HG03175 (cell line): ENCODE measurements around the gene BMPR1A.
"Not testable (repeated sequence)": the region's sequence is repeated elsewhere in the genome, so short reads cannot be mapped to it uniquely, and the experiment has no call there.

Source experiments
- ATAC-seq: cut with Tn5 transposase; IDR thresholded peaks from one replicate; pipeline ENCODE4 v1.9.1; 2021; ENCODE audit warnings: mild to moderate bottlenecking, moderate library complexity; ENCODE audit not compliant: unreplicated experiment

Gene BMPR1A

DNA sequence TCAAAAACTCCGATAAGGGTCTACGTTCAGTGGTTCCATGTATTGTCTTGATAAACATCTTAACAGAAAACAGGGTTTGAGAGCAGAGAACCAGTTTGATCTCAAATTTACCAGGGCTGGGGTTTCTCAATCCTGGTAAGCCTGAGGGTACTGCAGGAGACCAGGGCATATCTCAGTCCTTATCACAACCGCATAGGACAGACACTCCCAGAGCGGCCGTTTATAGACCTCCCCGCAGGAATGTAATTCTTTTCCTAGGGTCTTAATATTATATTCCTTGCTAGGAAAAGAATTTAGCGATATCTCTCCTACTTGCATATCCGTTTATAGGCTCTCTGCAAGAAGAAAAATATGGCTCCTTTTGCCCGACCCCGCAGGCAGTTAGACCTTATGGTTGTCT, 196.3 kb downstream of the BMPR1A start:
- ATAC-seq, result not testable (repeated sequence)

DNA sequence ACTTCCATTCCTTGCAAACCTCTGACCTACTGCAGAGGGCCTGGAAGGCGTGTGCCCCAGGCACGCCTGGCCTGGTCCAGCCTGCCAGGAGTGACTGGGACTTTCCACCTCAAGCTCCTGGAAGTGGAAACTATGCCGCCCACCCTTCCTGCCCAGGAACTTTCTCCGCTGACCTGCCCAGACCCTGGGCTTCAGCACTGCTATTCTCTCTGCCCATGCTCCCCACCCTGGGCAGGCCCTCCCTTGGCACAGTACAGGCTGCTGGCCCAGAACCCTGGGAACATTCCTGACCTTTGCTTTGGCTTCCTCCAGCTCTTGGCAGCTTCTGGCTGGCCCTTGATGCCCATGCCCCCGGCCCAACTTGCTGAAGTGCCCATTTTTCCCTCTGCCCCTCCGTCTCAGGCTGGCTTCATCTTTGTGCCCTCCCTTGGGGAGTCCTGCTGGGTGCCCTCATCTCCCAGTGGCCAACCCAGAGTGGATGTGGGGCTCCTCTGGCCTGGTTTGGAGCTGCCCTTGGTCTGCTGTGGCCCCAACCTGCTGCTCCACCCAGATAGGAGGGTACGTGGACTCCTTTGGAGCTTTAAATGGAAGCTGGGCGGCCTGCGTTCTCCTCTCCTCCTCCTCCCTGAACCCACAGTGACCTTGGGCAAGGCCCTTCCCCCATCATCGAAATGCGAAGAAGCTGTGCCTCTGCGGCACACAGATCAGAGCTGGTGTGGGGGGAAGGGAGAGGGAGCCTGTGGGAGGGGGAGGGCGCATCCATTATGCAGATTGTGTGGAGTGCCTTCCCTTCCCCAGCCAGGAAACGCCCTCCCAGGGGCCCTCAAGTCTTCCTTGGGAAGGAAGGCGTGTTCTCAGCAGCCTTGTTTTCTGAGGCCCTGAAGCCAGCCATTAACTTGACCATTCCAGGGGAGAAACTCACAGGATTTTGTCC, 197.6 kb downstream of the BMPR1A start:
- ATAC-seq, result no peak

DNA sequence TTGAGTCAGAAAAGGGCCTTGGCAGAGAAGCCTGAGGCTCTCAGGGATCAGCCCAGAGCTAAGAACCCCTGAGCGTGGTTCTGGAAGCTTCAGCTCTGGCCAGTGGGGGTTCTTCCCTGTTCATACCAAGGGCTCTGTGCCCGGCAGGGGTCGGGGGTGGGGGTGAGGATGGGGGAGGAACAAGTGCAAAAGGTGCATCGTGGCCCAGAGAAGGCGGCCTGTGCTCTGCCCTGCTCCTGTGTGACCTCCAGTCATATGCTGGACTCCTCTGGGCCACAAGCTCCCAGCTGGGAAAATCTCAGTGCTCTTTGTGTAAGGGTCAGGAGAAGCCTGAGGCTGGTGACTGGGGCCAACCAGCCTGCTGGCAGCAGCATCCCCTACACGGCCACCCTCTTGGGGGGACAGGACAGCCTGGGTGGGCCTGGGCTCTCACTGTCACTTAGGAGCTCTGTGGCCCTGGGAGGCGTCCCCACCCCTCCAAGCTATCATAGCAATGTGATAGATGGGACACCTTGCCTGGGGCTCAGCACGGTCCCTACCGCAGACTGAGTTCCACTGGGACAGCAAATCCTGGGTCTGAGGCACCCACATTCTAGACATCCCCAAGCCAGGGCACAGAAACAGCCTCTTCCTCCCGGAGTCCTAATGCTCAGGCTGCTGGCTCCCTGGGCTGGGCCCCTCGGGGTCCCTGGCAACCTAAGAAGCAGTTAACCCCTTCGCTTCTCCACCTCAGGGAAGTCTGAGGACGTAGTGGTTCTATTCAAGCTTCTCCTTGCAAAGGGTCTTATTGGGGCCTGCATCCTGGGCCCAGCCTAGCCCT, 198.5 kb downstream of the BMPR1A start:
- no peak for ATAC-seq

DNA sequence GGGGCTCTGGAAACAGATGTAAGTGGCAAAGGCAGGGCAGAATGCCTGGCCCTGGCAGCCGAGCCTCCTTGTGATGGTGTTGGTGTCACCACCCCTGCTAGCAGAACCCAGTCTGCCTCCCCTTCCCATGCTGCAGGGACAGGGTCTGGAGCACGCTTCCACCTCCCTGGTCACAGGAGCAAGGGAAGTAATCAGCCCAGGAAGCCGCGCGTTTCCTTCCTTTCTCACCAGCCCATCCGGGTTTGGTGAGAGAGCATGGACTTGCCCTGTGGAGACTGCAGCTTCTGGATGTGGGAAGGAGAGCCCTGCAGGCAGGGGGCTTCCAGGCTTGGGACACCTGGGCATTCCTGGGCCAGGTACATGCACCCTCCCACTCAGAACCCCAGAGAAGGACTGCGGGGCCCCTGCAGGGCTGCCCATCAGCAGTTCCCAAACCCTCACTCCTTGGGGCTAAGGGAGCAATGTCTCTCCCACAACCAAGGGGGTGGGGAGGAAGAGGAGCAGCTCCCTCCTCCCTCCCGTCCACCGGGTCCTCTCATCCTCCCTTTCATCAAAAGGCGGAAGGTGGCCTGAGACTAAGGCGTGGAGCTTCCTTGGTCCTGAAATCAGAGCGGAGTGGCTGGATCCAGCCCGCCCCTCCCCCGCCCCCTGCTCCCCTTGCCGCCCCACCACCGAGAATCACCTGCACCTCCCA, 199.2 kb downstream of the BMPR1A start:
- ATAC-seq, result no peak

DNA sequence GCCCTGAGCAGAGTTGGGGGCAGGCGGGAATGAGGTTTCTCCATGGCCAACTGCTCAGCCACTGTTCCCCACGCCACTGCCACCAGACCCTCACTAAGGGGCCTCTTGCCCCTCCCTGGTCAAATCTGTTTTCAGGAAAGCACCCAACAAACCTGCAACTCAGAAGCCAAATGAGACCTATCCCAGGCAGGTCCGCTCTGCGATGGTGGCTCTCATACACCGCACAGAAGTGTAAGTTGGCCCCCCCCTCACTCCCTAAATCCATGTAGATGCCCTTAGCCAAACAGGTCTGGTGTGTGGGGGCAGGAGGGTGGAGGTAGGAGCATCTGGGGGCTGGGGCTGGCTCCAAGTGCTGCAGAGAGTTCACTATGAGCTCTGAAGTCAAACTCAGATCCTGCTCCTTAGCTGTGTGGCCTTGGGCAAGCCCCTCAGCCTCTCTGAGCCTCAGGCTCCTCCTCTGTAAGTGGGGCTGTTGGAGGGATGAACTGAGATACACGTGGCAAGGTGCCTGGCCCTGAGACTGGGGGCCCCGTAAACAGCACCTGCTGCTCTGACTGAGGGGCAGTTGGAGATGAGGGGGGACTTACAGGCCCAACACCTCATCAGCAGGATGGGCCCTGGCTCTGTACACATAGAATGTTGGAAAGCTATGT, 199.9 kb downstream of the BMPR1A start:
- ATAC-seq, result no peak

DNA sequence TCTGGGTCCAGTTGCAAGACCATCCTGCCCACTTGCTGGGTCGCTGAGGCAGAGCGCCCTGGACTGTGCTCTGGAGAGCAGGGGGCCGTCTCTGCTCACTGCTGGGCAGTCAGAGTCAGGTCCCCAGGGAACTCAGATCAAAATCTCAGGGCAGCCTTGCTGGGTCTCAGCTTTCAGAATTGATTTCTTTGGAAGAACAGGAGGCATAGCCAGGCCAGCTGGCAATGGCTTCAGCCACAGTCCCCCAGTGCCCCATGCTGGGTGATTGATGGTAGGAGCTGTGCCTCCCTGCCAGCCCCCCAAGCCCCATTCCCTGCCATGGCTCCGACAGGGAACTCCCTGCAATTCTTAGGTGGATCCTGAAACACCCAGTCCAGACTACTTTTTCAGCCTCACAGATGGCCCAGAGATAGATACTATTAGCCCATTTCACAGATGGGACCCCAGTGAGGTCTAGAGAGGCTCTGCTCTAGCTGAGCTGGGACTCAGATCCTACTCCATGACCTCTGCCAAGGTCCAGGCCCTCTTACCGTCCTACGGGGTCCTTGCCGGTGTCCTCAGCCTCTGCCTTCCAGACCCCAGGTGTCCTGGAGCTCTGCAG, 200.5 kb downstream of the BMPR1A start:
- no peak for ATAC-seq

DNA sequence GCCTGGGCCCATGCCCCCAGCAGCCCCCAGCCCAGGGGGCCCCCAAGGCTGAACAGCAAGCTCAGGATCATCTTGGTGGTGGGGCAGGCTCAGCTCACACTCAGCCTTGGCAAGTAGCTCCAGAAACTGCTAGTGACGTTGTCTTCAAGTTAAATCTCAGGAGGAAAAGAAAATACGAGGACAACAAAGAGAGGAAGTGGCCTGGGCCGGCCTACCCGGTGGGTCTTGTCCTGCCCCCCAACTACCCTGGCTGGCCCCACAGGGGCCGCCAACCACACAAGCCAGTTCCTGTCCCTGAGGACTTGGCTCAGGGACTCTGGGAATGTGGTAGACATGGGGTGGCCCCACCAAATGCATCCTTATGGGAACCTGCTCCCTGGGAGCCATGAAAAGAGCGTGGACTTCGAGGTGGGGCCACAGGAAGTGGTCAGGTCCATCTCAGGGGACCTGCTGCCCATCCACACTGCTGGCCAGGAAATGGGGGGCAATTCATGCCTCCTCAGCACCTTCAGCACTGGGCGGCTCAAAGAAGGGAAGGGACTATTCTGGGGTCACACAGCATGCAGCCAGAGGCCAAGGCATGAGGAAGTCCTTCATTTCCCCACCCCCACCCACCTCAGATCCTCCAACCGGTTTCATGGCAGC, 201.2 kb downstream of the BMPR1A start, which contains the start of gene MMRN2:
Gene MMRN2, minus strand, starts transcription at position 145 of the 645 bp plus-strand sequence. Its CDS starts 74 bp downstream, at position 71.
- ATAC-seq, result no peak

DNA sequence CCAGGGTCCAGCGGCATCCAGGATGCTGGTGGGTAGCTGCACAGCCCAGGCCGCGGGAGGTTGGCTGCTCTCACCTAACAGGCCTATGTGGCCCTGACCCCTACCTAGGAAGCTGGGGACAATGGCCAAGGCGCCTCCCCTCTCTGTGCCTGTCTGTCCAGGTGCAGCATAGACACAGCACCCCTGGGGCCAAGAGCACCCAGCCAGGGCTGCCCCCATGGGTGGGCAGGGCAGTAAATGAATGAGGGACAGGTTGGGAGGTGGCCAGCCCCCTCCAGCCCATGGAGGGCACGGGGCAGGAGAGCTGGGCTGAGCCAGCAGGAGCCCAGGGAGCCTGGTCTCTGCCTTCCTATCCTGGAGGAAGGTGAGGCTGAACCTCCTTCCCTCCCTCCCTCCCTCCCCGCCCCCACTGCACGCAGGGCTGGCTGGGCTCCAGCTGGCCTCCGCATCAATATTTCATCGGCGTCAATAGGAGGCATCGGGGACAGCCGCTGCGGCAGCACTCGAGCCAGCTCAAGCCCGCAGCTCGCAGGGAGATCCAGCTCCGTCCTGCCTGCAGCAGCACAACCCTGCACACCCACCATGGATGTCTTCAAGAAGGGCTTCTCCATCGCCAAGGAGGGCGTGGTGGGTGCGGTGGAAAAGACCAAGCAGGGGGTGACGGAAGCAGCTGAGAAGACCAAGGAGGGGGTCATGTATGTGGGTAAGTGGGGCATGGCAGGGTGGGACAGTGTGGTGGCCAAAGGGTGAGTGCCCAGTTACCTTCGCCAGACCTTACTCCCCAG, 201.9 kb downstream of the BMPR1A start, which contains the start of gene SNCG:
Gene SNCG, plus strand, starts transcription at position 484 of the 785 bp plus-strand sequence. Its CDS starts 99 bp downstream, at position 583.
- ATAC-seq, result no peak

DNA sequence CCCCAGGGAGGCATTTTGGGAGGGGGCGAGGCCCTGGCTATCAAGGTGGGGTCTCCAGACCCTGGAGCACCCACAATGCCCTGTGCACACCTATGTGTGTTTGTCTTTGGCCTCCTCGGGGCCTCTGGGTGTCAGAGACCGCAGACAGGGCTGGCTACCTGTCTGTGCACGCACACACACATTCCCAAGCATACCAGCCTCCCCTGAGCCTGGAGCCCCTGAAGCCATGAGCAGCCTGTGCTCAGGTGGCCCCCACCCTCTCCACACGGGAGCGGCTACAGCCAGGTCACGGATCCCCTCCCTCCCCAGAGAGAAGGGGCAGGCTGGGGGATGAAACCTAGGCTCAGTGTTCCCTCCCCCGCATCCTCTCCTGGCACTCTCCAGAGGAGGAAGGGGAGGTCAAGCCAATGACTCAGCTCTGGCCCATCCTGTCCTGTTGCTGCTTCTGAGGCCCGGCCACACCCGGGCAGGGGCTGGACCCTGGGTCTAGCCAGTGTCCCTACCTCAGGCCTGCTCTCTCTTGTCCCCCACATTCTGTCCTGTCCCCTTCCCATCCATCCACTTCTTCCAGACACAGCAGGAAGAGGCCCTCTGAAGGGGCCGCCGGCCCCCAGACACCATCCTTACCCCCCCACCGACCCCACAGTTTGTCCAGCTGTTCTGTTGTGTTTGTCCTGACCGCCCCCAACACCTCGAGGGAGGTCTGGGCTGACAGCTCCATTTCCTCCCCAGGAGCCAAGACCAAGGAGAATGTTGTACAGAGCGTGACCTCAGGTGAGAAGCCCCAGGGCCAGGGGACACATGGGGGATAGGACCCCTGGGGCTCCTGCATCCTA, 202.7 kb downstream of the BMPR1A start:
- no peak for ATAC-seq

DNA sequence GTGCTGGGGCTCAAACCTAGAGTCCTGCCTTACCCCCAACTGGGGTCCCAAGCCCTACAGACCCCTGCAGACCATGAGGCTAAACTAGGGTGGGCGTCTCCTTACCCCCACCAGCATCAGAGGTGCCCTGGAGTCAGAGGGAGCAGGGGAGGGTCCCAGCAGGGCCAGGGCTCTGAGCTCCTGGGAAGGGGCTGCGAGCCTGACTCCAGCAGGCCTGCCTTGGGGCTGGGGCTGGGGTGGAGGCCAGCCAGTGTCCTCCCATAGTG, 203.3 kb downstream of the BMPR1A start:
- ATAC-seq, result no peak

DNA sequence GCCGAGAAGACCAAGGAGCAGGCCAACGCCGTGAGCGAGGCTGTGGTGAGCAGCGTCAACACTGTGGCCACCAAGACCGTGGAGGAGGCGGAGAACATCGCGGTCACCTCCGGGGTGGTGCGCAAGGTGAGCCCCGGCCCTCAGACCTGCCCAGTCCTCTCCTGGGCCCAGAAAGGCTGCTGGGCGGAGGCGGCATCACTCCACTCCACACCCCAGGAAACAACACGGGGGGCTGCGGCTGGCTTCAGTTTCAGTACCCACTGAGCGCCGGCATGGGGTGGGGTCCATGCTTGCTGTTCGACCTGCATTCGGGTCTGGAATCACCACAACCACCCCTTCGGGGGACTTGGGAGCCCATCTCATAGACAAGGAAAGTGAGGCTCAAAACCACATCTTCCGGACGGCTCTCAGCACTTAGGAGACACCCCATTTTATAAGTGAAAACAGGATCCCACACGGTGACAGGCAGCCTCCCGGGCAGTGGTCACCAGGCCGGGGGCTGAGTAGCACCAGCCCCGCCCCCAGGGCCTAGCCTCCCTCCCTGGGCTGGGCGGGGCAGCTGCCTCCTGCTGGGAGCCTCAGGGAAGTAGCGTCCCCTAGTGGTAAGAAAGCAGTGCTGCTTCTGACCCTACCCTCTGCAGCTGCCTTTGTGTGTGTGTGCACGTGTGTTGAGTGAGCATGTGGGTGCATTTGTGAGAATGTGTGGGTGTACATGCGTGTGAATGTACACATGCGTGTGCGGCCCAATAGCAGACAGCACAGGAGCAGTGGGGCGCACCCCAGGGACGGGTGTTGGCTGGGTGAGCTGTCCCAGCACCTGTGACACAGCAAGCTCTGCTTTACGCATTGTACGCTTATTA, 203.8 kb downstream of the BMPR1A start:
- ATAC-seq, result peak; percentile 69

DNA sequence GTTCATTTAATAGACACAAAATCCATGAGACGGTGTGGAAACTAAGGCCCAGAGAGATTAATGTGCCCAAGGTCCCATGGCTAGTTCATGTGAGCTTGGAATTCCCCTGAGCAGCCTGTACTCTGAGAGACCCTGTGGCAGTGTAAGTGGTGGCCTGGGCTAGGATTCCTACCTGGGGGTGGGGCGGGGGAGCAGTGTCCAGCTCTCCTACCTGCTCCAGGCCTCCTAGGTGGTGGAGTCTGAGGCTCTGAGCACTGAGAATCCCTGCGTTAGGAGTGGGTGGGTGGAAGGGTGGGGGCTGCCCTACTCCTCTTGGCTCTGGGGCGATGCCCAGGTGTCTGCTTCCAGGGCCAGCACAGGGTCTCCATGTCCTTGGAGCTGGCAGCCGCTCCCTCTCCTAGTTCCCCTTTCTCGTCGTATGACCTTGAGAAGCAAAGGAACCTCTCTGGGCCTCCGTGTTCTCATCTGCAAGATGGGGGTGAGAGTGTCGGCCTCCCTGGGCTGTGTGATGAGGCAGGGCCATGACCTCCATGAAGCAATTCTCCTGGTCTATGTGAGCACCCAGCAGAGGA, 204.5 kb downstream of the BMPR1A start:
- ATAC-seq, result no peak

DNA sequence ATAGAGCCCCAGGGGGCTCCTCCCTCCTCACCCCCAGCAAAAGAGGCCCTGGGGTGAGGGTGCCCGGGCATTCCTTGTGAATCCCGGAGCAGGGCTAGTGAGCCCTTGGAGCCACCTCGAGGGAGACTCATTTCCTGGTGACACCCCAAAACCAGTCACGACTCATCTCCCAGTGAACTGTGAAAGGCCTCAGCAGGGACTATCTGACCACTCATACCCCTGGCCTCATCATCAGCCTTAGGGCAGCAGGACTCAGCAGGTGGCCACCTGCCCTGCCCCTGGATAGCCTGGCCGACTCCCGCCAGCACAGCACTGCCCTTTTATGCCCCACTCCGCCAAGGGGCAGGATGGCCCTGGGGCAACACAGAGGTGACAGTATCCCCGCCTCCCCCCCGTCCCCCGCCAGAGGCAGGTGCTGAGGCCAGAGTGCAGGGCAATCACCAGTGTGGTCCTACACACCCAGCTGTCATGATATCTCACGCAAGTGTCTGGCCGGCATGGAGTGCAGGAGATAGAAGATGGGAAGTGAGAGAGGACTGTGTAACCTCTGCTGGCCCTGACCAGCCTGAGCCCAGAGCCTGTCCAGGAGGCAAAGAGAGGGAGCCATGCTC, 205.2 kb downstream of the BMPR1A start:
- no peak for ATAC-seq

DNA sequence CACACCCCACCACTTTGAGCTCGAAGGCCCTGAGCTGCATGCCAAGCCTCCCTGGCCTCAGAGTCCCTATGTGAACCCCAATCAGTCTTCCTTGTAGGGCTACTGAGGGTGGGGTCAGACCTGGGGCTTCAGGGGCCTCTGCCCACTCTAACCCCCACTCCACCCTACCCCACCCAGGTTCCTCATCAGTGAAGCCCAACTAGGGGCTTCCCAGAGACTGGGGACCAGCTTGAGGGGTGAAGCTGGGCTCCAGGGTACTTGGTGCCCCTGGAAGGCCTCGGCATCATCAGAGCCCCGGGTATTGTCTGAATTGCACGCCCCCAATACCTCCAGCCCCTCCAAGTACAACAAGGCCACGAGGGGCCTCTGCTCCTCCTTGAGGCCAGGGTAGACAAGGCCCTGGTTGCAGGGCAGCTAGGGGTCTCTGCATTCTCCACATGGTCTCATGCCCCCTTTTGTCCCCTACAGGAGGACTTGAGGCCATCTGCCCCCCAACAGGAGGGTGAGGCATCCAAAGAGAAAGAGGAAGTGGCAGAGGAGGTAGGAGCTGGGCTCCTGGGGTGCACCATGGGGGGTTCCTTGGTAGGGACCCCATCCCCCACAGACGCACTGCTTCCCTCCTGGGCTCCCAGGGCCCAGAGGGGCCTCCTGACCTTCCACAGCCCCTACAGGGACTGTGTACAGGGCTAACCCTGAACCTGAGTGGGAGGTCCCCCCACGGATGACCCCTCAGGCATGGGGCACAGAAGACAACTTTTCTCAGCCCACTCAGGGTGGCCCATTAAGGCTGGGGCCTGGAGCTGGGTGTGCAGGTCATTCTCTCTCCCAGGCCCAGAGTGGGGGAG, 205.9 kb downstream of the BMPR1A start:
- ATAC-seq, result no peak

DNA sequence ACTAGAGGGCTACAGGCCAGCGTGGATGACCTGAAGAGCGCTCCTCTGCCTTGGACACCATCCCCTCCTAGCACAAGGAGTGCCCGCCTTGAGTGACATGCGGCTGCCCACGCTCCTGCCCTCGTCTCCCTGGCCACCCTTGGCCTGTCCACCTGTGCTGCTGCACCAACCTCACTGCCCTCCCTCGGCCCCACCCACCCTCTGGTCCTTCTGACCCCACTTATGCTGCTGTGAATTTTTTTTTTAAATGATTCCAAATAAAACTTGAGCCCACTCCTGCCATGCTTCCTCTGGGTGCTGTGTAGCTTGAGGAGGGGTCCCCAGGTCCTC, 206.5 kb downstream of the BMPR1A start:
- no peak for ATAC-seq
